Neural cell (in vitro differentiated cells): ENCODE measurements around the gene LDB2. TPM values are rescaled to one million over a fixed set of nuclear protein-coding genes. Genes with fewer than 3 reads are reported as not detected.

Experiments
- H2AFZ ChIP-seq: fragments of 200-600, 300-800 bp; sonication (generic), shearing (Covaris generic); 2 replicates; pipeline ENCODE4 v1.6.0; 2014; ENCODE audit warnings: low read depth, mild to moderate bottlenecking, antibody characterized with exemption, low read length, moderate library complexity
- H3F3A ChIP-seq: fragments of 200-600 bp; shearing (Covaris generic); 2 replicates; pipeline ENCODE4 v1.6.1; 2016; ENCODE audit warnings: mild to moderate bottlenecking, moderate library complexity, mixed read lengths, antibody characterized with exemption, low read length; ENCODE audit not compliant: insufficient read depth, poor library complexity, severe bottlenecking
- H3K27ac ChIP-seq: fragments of 200-600, 300-800 bp; sonication (generic), shearing (Covaris generic); 2 replicates; pipeline ENCODE4 v1.5.1; 2014; ENCODE audit warnings: mild to moderate bottlenecking, low read length, moderate library complexity
- H3K27me3 ChIP-seq: fragments of 300-800, 200-600 bp; sonication (generic), shearing (Covaris generic); 2 replicates; pipeline ENCODE4 v1.6.0; 2014; ENCODE audit warnings: mild to moderate bottlenecking, low read depth, low read length, moderate library complexity; ENCODE audit not compliant: insufficient read depth
- H3K36me3 ChIP-seq: fragments of 300-800, 200-600 bp; sonication (generic), shearing (Covaris generic); 2 replicates; pipeline ENCODE4 v1.5.1; 2014; ENCODE audit warnings: mild to moderate bottlenecking, antibody characterized with exemption, low read length, moderate library complexity; ENCODE audit not compliant: insufficient read depth
- H3K4me2 ChIP-seq: fragments of 300-800, 200-600 bp; sonication (generic), shearing (Covaris generic); 2 replicates; pipeline ENCODE4 v1.6.0; 2014; ENCODE audit warnings: mild to moderate bottlenecking, low read length
- H3K4me3 ChIP-seq: fragments of 300-800, 200-600 bp; sonication (generic), shearing (Covaris generic); 2 replicates; pipeline ENCODE4 v1.5.1; 2014; ENCODE audit warnings: mild to moderate bottlenecking, low read length, moderate library complexity
- H3K79me2 ChIP-seq: fragments of 200-600 bp; shearing (Covaris generic); replicated peaks from 2 replicates; pipeline ENCODE4 v1.6.0; 2014; ENCODE audit warnings: mild to moderate bottlenecking, low read length, moderate library complexity; ENCODE audit not compliant: insufficient read depth
- H3K9ac ChIP-seq: fragments of 300-800, 200-600 bp; sonication (generic), shearing (Covaris generic); 2 replicates; pipeline ENCODE4 v1.6.1; 2016; ENCODE audit warnings: mild to moderate bottlenecking, low read length, mixed read lengths
- H3K9me2 ChIP-seq: fragments of 200-600 bp; shearing (Covaris generic); 2 replicates; pipeline ENCODE4 v1.6.1; 2016; ENCODE audit warnings: mild to moderate bottlenecking, low read length, mixed read lengths; ENCODE audit not compliant: insufficient read depth
- H3K9me3 ChIP-seq: fragments of 200-600, 300-800 bp; sonication (generic), shearing (Covaris generic); 2 replicates; pipeline ENCODE4 v1.6.1; 2016; ENCODE audit warnings: mild to moderate bottlenecking, mixed run types, low read length, moderate library complexity, mixed read lengths
- H4K20me1 ChIP-seq: fragments of 200-600 bp; shearing (Covaris generic); 2 replicates; pipeline ENCODE4 v1.6.1; 2016; ENCODE audit warnings: mild to moderate bottlenecking, mixed run types; ENCODE audit not compliant: insufficient read depth
- CTCF ChIP-seq: fragments of 450-650 bp; IDR thresholded peaks from 2 replicates; pipeline ENCODE4 v1.5.1; 2014; ENCODE audit warnings: antibody characterized with exemption, mild to moderate bottlenecking, moderate library complexity; ENCODE audit not compliant: poor library complexity, severe bottlenecking
- EP300 ChIP-seq: fragments of 450-650 bp; conservative IDR thresholded peaks from 2 replicates; pipeline ENCODE4 v1.6.1; 2014; ENCODE audit warnings: antibody characterized with exemption, mild to moderate bottlenecking, moderate library complexity; ENCODE audit not compliant: poor library complexity, severe bottlenecking
- EZH2 ChIP-seq: fragments of 200-600, 300-800 bp; shearing (Covaris generic), sonication (generic); IDR thresholded peaks from 2 replicates; pipeline ENCODE4 v1.6.1; 2014; ENCODE audit warnings: antibody characterized with exemption, low read length, borderline replicate concordance, mild to moderate bottlenecking; ENCODE audit not compliant: insufficient read depth, poor library complexity, severe bottlenecking
- MXI1 ChIP-seq: fragments of 450-650 bp; conservative IDR thresholded peaks from 2 replicates; pipeline ENCODE4 v1.6.1; 2014; ENCODE audit warnings: antibody characterized with exemption, mild to moderate bottlenecking; ENCODE audit not compliant: poor library complexity, severe bottlenecking
- POLR2AphosphoS5 ChIP-seq: IDR thresholded peaks from 2 replicates; pipeline ENCODE4 v1.6.1; 2012
- RAD21 ChIP-seq: fragments of 450-650 bp; conservative IDR thresholded peaks from 2 replicates; pipeline ENCODE4 v1.6.1; 2014; ENCODE audit warnings: antibody characterized with exemption, mild to moderate bottlenecking, moderate library complexity
- REST ChIP-seq: IDR thresholded peaks from 2 replicates; pipeline ENCODE4 v1.6.1; 2012; ENCODE audit warnings: borderline replicate concordance
- SMC3 ChIP-seq: fragments of 450-650 bp; conservative IDR thresholded peaks from 2 replicates; pipeline ENCODE4 v1.6.1; 2014; ENCODE audit warnings: antibody characterized with exemption, mild to moderate bottlenecking, moderate library complexity; ENCODE audit not compliant: poor library complexity
- TAF1 ChIP-seq: IDR thresholded peaks from 2 replicates; pipeline ENCODE4 v1.6.1; 2012; ENCODE audit warnings: low read depth
- polyA plus RNA-seq: library from polyadenylated mRNA; depleted of rRNA; stranded (reverse); fragments of >200 nt; gene quantifications from 2 replicates; pipeline ENCODE4 v1.2.3, GENCODE V29; 2014

LDB2 gene
- polyA plus RNA-seq, 1 donor from 2014 or later, result 58.9 TPM

GRCh38 chr4:16555156-16555555 lies 343.3 kb downstream of the LDB2 start:
- H3K27me3 ChIP-seq, result no peaks in the 10 kb centered on the region
- H3K27ac ChIP-seq, result no peak overlapping the region
- H3F3A ChIP-seq, result no peaks in the 10 kb centered on the region
- H4K20me1 ChIP-seq, result no peaks in the 10 kb centered on the region
- H3K9me3 ChIP-seq, result peaks cover 4% of the 10 kb centered on the region
- no peaks in the 10 kb centered on the region for H3K9me2 ChIP-seq
- no peaks in the 10 kb centered on the region for H3K36me3 ChIP-seq
- TF ChIP-seq CTCF (no peak), REST (no peak), EZH2 (no peak), SMC3 (no peak), POLR2AphosphoS5 (no peak), MXI1 (no peak), RAD21 (no peak), EP300 (no peak), TAF1 (no peak)
- no peak overlapping the region for H2AFZ ChIP-seq
- no peak overlapping the region for H3K4me2 ChIP-seq
- H3K79me2 ChIP-seq, result no peaks in the 10 kb centered on the region
- no peak overlapping the region for H3K9ac ChIP-seq
- no peak overlapping the region for H3K4me3 ChIP-seq

- Histone ChIP-seq H3K79me2 (no peaks in the 10 kb centered on the region), H3K9me3 (peaks cover under 1% of the 10 kb centered on the region), H3K9ac (no peak overlapping the region), H3K36me3 (no peaks in the 10 kb centered on the region), H3K27ac (no peak overlapping the region), H3F3A (no peaks in the 10 kb centered on the region), H2AFZ (no peak overlapping the region), H3K4me3 (no peak overlapping the region), H3K4me2 (no peak overlapping the region), H3K27me3 (no peaks in the 10 kb centered on the region), H3K9me2 (no peaks in the 10 kb centered on the region), H4K20me1 (no peaks in the 10 kb centered on the region)
- no peak for TF ChIP-seq EP300
- TF ChIP-seq POLR2AphosphoS5, result no peak
- TF ChIP-seq SMC3, result no peak
- no peak for TF ChIP-seq MXI1
- TF ChIP-seq RAD21, result no peak
- TF ChIP-seq REST, result no peak
- no peak for TF ChIP-seq EZH2
- no peak for TF ChIP-seq TAF1
- no peak for TF ChIP-seq CTCF
These were observed 347.9 kb downstream of the LDB2 start for GRCh38 chr4:16550531-16550930.
